NCI-H1436 (cell line): ENCODE results near the gene PRTG.
"Not testable (repeated sequence)": the region's sequence is repeated elsewhere in the genome, so short reads cannot be mapped to it uniquely, and the experiment has no call there.

Experiments
- DNase-seq: peaks from one replicate; lab custom pipeline; 2025; lab: John Stamatoyannopoulos, UW

Gene PRTG

GRCh38 chr15:55696221-55696620 is 46.7 kb downstream of the PRTG start:
- no peak for DNase-seq

DNA sequence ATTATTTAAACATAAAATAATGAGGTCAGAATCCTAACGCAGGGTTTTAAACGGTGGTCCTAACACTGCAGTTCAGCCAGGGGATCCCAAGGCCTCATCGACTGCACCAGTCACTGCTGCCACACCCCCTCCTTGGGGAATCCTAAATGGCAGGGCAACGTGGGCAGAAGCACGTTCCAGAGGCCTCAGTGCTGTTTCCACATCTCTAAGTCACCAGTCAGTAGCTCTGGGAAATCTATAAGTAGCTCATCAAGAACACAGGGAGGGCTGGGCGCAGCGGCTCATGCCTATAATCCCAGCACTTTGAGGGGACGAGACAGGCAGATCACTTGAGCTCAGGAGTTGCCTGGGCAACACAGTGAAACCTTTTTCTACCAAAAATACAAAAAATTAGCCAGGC is 47.5 kb downstream of the PRTG start:
- no peak for DNase-seq

GRCh38 chr15:55694652-55695150 is 48.3 kb downstream of the PRTG start:
- no peak for DNase-seq

DNA sequence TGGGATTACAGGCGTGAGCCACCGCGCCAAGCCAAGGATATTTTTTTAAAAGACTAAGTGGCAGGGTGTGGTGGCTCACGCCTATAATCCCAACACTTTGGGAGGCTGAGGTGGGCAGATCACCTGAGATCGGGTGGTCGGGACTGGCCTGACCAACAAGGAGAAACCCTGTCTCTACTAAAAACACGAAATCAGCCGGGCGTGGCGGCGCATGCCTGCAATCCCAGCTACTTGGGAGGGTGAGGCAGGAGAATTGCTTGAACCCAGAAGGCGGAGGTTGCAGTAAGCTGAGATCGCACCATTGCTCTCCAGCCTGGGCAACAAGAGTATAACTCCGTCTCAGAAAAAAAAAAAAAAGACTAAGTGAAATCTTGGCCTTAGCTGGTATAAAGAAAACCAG is 49.8 kb downstream of the PRTG start:
- DNase-seq, result not testable (repeated sequence)

DNA sequence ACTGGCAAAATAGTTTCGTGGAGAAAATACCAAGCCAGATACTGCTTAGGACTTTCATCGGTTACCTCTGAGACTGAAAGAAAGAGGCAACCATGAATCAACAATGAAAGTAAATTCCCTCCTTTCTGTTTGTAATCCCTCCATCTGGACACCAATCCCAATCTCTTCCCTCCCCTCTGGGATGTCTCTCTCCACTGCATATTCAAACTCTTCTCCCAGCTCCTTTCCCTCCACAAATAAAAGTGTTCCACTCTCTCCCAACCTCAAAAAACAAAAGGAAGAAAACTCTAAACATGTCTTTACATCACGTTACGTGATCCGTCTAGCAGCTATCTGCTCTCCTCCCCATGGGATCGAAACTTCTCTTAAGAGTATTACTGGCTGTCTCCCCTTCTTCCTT is 55.2 kb downstream of the PRTG start:
- DNase-seq, result no peak

DNA sequence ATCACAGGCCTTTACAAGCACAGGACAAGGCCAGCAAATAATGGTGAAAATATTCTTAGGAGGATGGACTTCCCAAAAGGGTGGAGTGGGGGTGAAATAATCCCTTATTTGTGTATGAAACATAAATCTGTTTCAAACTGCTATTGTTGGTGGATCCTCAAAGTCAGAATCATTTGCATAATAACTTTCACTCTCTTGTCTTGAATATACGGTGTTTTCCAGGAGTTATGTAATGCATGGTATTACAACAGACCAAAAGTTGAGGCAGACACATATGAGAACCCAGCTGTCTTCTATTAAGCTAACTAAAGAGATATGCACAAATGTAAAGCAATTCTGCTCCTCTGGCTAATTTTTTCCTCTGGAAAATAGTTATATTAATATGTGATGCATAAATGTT is 57.7 kb downstream of the PRTG start:
- DNase-seq, result no peak

- DNase-seq, result no peak
These were observed 59.6 kb downstream of the PRTG start for GRCh38 chr15:55683376-55683775.

DNA sequence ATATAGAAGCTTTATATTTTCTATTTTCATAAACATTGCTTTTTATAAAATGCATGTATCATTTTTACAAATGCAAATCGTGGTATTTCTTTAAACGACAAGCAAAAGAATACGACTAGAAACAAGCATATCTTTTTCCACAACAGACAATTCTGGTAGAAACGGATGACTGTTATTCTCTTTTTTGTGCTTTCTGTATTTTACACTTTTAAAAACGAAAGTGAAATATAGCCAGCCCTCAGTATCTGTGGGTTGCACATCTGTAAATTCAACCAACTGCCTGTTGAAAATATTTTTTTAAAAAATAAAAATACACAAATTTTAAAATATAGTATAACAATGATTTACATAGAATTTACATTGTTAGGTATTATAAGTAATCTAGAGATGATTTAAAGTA is 61.3 kb downstream of the PRTG start:
- no peak for DNase-seq

DNA sequence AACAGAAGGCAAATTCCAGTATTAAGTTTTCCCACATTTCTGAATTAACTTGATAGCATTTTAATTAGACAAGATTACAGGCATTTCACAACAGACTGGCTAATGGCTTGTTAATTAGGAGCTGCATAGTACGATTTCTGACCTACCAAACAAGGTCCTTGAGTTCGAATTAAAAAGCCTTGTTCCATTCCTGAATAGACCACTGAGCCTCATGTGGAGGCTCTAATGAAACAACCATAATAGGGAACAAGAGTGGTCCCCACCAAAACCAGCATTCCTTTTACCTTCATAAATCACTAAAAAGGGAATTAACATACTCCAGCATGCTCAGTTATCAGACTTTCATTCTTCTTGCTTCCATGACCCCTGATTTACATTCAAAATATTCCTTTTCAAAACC is 66.4 kb downstream of the PRTG start:
- no peak for DNase-seq

- DNase-seq, result no peak
These were observed 69.7 kb downstream of the PRTG start for GRCh38 chr15:55673287-55673686.

GRCh38 chr15:55669270-55669669 is 73.7 kb downstream of the PRTG start:
- DNase-seq, result no peak

DNA sequence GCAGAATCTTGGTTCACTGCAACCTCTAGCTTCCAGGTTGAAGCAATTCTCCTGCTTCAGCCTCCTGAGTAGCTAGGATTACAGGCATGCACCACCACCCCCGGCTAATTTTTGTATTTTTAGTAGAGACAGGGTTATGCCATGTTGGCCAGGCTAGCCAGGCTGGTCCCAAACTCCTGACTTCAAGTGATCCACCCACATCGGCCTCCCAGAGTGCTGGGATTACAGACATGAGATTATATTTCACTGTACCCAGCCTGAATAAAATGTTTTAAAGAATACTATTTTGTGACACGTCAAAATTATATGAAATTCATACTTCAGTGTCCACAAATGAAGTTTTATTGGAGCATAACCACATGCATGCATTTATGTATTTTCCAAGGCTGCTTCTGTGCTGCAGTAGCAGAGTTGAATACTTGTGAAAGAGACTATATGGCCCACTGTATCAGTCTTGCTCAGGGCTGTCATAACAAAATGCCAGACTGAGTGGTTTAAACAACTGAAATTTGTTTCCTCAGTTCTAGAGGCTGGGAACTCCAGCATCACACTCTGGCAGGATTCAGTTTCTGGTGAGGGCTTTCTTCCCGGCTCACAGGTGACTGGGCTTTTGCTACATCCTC is 77.2 kb downstream of the PRTG start:
- DNase-seq, result no peak

- no peak for DNase-seq
These were observed 81.5 kb downstream of the PRTG start for GRCh38 chr15:55661428-55661827.

DNA sequence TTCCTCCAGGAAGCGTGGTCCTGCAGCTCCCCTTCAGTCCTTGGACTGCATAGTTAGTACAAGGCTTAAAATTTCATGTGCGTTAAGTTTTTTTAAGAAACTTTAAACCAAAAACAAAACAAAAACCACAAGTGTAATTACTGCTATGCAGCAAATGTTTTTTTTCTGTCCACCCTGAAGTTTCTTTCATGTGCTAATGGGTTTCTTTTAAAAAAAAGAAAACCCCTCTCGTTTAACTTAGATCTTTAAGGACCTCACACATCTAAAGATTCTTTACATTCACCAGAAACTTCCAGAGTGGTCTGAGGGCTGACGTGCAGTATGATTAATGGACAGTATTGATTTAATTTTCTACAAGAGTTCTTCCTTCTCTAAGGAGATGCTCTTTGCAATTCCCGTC is 82.8 kb downstream of the PRTG start:
- no peak for DNase-seq

- DNase-seq, result no peak
These were observed 83.5 kb downstream of the PRTG start for GRCh38 chr15:55659481-55659880.

DNA sequence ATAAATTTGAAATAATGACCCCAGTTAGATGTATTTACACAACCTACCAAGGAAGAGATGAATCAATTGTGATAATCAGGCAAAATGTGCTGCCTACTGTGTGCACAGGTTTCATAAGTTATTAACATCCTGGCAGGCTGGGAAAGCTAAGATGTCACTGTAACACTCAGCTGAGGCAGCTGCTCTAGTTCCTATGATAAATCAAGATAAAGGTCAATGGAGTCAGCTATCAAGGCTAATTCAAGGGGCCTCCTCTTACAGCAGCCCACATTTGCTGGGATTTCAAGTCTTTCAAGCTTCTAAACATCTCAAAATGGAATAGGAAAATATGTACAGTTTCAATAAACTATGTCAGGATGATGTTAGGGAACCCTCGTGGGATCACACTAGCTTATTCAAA is 84.1 kb downstream of the PRTG start:
- no peak for DNase-seq

DNA sequence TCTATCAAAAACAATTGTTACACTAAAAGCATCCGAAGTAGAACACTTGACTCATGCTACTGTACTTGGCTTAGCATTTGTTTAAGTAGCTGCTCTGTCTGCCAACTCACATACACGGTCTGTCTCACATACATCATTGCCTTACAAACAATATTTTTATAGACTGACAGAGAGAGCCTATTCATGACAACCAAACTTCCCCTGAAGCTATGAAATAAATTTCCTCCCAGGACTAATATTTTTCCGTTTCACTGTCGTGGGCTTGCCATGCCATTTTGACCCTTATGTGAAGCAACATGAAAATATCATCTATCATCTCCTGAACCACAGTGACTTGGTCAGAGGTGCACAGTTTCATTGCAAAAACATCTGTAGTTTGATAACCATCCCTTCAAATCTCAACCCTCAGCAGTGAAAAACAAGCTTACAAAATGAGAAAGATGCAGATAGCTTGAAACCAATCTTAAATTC is 88.4 kb downstream of the PRTG start:
- no peak for DNase-seq

DNA sequence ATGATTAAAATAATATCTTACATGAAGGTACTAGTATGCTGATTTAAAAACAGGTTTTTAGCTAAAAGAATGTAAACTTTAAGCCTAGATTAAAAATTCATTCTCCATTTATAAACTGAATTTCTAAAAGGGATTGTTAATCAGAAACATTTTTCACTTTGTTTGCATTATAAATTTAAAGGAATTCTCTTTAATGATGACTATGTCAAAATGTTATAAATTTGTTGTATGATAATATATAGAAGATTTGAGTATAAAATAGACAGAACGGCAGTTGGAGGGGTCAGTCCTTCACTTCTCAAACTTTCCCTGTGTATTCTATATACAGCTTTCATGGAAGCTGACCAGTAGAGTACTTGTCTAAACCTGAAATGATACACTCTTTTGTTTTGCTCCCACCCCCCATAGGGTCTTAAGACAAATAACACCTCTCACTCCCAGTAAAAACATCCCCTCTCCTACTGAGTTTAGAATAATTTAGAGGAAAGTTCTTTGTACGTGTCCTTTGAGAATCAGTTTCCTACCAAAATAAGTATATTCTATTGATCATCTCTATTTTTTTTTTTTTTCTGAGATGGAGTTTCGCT is 90.0 kb downstream of the PRTG start:
- no peak for DNase-seq

DNA sequence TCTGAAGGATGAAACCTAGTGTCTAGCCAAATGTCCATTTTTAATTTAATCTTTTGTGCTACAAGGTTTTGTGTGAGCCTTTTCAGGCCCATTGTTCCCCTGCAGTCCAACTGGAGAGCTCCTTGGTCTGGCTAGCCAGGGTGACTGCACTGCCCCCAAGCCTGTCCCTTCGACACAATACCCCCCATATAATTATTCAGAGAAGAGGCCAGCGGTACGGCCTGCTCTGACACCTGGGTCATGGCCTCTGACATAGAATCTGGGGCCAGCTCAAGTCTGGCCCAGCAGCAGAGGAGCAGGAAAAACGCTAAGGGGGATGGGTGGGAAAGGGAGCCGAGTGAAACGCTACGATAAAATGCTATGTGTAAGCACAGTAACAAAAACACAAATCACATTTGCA is 90.6 kb downstream of the PRTG start:
- DNase-seq, result no peak

DNA sequence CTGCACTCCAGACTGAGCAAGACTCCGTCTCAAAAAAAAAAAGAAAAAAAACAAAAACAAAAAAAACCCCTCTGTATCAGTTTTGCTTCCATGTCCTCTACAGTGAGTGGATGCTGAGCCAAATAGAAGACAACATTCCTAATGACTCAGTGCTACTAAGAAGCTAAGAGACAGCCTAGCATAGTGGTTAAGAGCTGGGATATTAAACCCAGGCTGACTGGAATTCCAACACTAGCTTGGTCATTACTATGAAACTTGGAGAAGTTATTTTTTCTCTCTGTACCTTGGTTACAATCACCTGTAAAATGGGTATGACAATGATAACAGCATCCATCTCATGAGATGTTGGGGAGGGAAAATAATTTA is 93.9 kb downstream of the PRTG start:
- no peak for DNase-seq

- DNase-seq, result no peak
These were observed 104.2 kb downstream of the PRTG start for GRCh38 chr15:55638764-55639163.

DNA sequence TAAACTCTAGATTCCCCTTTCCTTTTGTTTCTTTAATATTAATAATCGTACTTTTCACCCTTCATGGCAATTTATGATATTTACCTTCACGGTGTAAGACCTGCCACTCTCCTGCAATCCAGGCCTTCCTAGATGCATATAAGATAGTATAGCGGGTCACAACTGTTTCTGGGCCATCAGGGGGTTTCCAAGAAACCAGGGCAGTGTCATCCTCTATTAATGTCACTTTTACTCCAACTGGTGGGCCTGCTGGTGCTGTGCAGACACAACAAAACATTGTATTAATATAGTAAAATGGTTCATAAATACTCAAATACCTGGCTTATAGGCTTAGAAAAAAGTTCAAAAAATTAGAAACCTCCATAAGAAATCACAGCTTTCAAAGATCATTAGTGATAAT is 105.9 kb downstream of the PRTG start:
- DNase-seq, result no peak

DNA sequence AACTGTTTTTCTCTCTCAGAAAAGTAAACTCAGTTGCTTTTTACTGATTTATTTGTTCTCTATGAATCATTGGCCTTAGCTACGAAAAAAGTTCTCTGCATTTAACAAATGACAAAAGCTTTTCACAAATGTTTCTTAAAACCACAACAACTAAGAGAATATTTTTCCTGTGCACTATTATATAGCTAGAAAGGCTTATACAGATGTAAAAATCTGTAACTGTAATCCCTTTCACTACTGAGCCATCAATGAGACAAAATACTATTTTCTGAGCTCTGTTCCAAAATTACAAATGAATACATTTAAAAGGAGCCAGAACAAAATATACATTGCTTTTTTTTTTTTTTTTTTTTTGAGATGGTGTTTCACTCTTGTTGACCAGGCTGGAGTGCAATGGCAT is 109.2 kb downstream of the PRTG start:
- DNase-seq, result no peak

DNA sequence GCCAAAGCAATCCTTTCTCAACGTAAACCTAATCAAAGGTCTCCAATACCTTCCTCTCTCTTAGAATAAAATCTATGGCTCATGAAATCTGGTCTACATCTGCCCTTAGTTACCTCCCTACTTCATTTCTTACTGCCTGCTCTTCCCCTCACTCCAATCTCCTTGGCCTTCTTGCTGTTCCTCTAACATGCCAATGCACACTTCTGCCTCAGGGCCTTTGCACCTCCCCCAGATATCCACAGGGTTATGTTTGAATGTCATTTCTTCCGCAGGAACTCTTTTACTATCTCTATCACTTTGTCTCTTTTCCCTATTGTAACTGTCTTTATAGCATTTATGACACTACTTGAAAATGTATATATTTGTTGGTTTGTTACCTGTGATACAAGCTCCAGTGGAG is 110.5 kb downstream of the PRTG start:
- no peak for DNase-seq
